ENCODE results near the gene TBP.
"Not testable (repeated sequence)": the region's sequence is repeated elsewhere in the genome, so short reads cannot be mapped to it uniquely, and the experiment has no call there.

TBP gene

GRCh38 chr6:170536671-170537070 is 17.5 kb upstream of the TBP start:
- DNase-seq, result no peak

DNA sequence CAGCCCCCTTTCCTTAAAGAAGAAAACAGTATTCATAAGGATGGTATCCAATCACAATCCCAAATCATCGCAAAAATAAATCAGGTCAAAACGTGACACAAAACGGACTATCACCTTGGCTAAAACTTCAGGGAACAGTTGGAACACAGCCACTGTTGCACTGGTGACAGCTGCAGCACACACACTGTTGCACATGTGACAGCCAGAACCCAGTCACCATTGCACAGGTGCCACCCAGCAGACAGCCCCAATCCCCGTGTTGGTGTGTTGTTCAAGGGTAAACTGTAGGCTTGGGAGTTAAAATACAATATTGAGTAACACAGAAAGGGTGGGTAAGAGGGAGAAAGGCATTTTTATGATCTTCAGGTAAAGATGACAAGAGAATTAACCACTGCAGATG is 16.8 kb upstream of the TBP start:
- no peak for DNase-seq

GRCh38 chr6:170542031-170542719 is 12.0 kb upstream of the TBP start:
- DNase-seq, result no peak

DNA sequence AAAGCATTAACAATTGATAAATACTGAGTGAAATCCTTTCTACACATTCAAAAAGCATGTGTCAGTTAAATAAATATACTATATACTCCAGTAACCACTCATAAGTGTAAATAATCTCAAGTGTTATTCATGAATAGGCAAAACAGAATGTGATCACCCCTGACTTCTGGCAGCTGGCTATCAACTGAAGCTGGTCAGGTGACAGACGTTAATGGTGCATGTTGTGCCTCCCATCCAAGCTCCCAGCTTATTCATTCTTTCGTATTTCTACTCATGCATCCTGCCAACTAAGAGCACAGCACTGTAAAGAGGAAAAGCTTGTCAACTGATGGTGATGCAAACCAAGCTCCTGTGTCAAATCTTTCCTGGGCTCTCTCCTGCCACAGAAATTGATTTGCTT is 8.8 kb upstream of the TBP start:
- DNase-seq, result no peak

GRCh38 chr6:170552765-170553533 is 1.2 kb upstream of the TBP start, which contains the start of gene PSMB1:
TSS of gene PSMB1 (minus strand) at chr6:170553307. CDS start at chr6:170553242, 65 bp downstream.
- peak; percentile 69 for DNase-seq

DNA sequence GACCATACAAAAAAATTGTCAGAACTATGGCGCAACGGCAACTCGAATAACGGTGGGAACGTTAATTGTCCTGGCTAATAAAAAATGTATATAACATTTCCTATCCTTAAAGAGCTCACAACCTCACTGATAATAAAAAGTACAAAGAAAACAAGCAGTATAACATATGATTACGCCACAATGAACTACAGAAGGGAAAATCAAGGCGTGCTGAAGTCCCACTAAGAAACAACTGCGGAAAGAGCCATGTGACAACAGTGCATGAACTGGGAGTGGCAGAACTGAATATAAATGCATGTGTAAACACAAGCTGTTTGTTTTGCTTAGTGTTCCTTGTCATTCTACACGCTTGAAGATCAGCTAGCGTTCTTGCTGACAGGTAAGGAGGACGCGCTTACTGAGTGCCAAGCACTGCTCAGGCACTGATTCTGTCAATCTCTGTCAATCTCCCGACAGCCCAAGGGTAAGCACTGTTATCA is 596 bp upstream of the TBP start:
- no peak for DNase-seq

DNA sequence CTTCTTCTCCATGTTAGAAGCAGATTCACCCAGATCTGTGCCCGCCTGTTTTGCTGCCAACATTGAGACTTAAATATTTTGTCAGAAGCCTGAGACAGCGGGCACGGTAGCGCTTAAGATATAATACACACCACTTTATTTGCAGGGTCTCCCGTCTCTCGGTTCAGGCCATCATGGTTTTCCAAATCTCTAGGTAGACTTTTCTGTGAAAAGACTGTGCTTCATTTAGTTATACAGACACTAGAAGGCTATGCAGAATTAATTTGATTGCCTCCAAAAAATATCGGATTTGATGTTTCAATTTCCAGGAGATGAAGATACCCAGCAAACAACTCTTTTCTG is 598 bp downstream of the TBP start:
- DNase-seq, result no peak

DNA sequence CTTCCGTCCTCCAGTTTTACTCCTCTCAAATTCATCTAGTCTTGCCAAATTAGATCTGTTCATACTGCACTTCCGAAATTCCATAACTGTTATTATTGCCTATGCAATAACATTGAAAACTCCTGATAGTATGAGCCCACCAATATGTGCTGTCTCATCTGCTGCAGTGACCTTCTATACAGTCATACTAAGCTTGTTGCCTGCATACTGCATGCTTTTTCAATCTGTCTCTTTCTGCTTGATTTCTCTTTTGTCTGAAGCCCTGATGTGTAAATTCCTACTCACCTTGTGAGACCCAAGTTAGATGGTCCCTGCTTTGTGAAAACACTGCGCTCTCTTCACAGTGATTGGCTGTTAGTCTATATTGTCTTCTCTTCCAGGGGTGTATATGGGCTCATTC is 1.1 kb downstream of the TBP start:
- DNase-seq, result no peak

- no peak for DNase-seq
Observed at GRCh38 chr6:170561555-170561954, 7.4 kb downstream of the TBP start.

DNA sequence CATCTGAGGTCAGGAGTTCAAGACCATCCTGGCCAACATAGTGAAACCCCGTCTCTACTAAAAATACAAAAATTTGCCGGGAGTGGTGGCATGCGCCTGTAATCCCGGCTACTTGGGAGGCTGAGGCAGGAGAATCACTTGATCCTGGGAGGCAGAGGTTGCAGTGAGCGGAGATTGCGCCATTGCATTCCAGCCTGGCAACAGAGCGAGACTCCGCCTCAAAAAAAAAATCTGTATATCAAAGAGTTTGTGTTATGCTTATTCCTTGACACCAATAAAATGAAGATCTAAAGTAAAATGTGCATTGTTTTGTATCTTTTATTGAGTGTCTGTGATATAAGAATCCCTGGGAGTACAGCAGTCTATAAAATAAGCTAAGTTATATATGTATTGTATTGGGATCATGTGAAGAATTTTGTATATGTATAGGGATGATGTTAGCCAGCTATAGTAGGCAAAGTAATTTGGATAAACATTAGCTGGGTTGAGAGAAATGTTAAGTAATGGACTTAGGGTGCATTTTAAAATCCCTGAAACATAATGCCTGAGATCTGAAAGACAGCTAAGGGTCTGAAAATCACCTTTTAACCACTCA is 10.9 kb downstream of the TBP start:
- DNase-seq, result no peak

GRCh38 chr6:170572704-170573466 is 18.7 kb downstream of the TBP start:
- DNase-seq, result no peak

DNA sequence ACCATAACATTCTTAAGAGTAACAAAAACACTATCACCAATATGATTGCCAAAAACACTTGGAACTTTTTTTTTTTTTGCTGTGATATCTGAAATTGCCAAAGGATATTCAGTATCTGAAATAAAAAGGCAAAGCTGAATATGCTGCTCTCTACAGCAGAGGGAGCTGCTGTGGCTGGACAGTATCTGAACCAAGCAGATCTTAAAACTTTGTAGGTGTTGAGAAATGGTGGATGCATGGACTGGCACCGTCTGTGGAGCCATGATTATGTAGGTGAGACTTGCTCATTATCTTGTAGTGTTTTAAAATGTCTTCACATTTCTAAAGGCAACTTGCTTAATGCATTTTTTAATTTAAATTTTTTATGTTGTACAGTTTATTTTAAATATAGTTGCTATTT is 21.1 kb downstream of the TBP start:
- DNase-seq, result no peak

GRCh38 chr6:170578909-170579308 is 24.7 kb downstream of the TBP start:
- DNase-seq, result no peak

DNA sequence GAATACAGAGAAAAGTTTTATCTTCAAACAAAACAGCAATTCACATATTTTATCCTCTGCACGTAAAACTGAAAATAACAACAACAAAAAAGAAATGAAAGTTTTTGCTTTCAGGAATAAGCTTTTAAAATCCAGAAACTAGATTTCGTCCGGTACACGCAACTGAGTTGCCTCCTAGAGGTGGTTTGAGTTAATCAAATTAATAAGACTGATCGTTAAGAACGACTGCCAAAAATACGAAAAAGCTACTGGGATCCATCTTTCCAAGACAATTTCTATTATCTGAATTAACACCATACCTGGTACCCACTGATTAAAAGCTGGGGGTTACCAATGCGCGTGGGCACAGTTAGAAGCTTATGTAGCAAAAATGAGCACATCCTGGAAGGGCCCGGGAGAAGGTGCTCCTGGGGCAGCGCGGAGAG is 29.6 kb downstream of the TBP start:
- no peak for DNase-seq

DNA sequence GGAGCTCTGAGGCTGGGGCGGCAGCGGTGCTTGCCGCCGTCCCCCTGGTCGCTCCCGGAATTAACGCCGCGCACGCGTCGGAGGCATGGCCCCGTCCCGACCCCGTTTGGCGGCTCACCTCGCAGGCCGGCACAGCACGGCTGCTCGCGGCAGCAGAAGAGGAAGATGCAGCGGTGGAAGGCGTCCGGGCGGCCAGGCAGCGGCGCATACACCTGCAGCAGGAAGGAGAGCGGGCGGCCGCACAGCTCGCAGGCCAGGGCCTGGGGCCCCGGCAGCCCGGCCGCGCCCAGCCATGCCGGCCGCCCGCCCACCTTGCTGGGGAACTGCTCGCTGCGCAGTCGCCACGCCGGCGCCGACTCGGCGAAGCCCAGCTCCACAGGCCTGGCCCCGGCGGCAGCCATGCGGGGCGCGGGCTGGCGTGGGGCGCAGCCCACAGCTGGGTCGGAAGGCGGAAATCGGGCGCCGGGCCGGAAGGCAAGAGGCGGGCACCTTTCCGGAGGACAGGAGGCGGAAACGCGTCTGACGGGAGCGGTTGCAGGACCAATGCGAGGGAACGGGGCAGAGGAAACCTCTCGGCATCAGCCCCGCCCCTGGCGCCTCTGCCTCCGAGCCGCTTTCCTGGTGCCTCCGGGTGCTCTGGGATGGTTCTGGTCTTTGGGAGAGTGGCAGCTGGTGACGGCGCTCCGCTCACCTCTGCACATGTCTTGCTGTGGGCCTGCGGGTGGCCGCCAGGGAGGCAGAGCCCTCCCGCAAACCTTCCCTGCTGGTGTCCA is 30.2 kb downstream of the TBP start, which contains the start of gene PDCD2:
Gene PDCD2, minus strand, starts transcription at position 457 of the 773 bp plus-strand sequence. Its CDS starts 56 bp downstream, at position 401.
- peak; percentile 86 for DNase-seq

DNA sequence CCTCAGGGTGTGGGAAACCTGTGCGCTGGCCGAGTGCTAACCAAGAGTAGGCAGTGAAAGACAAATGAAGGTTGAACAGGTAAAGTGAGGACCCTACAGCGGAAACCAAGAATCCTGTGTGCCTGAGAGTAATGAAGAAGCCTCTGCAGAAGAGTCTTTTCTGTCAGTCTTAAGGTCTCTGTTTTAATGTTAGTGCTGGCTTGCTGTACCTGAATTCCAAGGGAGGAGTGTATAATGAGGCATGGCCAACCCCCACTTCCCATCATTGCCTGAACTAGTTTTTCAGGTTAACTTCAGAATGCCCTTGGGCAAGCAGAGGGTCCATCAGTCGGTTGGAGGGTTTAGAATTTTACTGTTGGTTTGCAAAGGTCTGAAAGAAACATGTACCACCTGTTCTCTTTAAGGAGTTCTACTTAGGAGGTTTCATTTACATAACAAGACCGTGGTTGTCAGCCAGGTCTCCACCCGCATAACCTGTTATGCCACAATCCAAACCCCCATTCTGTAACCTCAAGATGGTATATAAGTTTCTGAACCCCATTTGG is 30.9 kb downstream of the TBP start:
- DNase-seq, result no peak

- DNase-seq, result no peak
Observed at GRCh38 chr6:170590725-170591124, 36.6 kb downstream of the TBP start.

- no peak for DNase-seq
Observed at GRCh38 chr6:170596426-170596825, 42.3 kb downstream of the TBP start.

GRCh38 chr6:170597278-170597677 is 43.1 kb downstream of the TBP start:
- DNase-seq, result no peak

DNA sequence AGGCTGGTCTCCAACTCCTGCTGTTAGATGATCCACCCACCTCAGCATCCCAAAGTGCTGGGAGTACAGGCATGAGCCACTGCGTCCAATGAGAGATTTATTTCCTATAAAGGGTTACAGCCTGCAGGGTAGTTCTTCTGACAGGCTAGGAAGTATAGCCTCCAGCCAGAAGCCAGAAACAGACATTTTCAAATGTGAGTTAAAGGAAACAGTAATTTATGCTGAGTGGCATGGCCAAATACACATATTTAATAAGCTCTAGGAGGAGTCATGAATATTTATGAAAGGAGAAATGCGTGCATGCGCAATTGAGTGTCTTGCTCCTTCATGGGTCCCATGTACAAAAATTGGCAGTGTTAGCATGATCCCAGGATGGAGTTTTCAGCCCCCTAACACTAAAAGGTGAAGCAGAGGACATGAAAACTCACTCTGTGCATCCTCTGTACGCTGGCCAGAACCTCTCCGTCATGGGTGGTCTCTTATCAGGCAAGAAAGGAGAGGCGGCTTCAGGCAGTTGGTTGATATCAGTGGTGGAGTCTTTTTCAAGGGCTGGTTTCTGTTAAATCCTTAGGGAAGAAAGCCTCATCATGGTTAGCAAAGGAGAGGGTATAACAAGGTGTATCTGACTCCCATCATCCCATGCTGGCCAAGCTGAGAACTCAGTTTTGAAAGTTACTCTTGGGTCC is 51.5 kb downstream of the TBP start:
- no peak for DNase-seq

GRCh38 chr6:170609225-170609624 is 55.1 kb downstream of the TBP start:
- not testable (repeated sequence) for DNase-seq
